ENCODE measurements around the gene ADCY2.

The ADCY2 gene

GRCh38 chr5:7827610-7828009 is 431.7 kb downstream of the ADCY2 start:
- no peak for DNase-seq (ENCODE audit: low read depth in 2 of 2)

- no peak for DNase-seq (ENCODE audit: low read depth in 2 of 2)
These were observed 432.3 kb downstream of the ADCY2 start for GRCh38 chr5:7828269-7828668.

GRCh38 chr5:7834982-7835381 is 439.0 kb downstream of the ADCY2 start:
- DNase-seq (ENCODE audit: low read depth in 2 of 2), result no peak

- no peak for DNase-seq (ENCODE audit: low read depth in 2 of 2)
These were observed 441.5 kb downstream of the ADCY2 start for GRCh38 chr5:7837403-7837802.

- no peak for DNase-seq (ENCODE audit: low read depth in 2 of 2)
These were observed 446.6 kb downstream of the ADCY2 start for GRCh38 chr5:7842531-7842930.

- DNase-seq (ENCODE audit: low read depth in 2 of 2), result no peak
These were observed 449.0 kb downstream of the ADCY2 start for GRCh38 chr5:7844901-7845300.

- DNase-seq (ENCODE audit: low read depth in 2 of 2), result no peak
These were observed 449.6 kb downstream of the ADCY2 start for GRCh38 chr5:7845557-7845956.

GRCh38 chr5:7846327-7846726 is 450.4 kb downstream of the ADCY2 start:
- DNase-seq (ENCODE audit: low read depth in 2 of 2), result no peak

- DNase-seq (ENCODE audit: low read depth in 2 of 2), result no peak
These were observed 452.4 kb downstream of the ADCY2 start for GRCh38 chr5:7848296-7848695.

GRCh38 chr5:7849681-7850394 is 453.9 kb downstream of the ADCY2 start:
- no peak for DNase-seq (ENCODE audit: low read depth in 2 of 2)

GRCh38 chr5:7850395-7851239 is 454.7 kb downstream of the ADCY2 start, which contains the start of gene CFAP90:
TSS of gene CFAP90 (minus strand) at chr5:7851133. CDS start at chr5:7851021, 112 bp downstream.
- no peak for DNase-seq (ENCODE audit: low read depth in 2 of 2)

- no peak for DNase-seq (ENCODE audit: low read depth in 2 of 2)
These were observed 455.3 kb downstream of the ADCY2 start for GRCh38 chr5:7851240-7851592.

- DNase-seq (ENCODE audit: low read depth in 2 of 2), result no peak
These were observed 455.8 kb downstream of the ADCY2 start for GRCh38 chr5:7851617-7852289.

GRCh38 chr5:7852542-7852941 is 456.6 kb downstream of the ADCY2 start:
- no peak for DNase-seq (ENCODE audit: low read depth in 2 of 2)

GRCh38 chr5:7852988-7853387 is 457.1 kb downstream of the ADCY2 start:
- DNase-seq (ENCODE audit: low read depth in 2 of 2), result no peak

GRCh38 chr5:7855611-7856010 is 459.7 kb downstream of the ADCY2 start:
- DNase-seq (ENCODE audit: low read depth in 2 of 2), result no peak

- DNase-seq (ENCODE audit: low read depth in 2 of 2), result no peak
These were observed 460.9 kb downstream of the ADCY2 start for GRCh38 chr5:7856855-7857254.

- DNase-seq (ENCODE audit: low read depth in 2 of 2), result no peak
These were observed 461.4 kb downstream of the ADCY2 start for GRCh38 chr5:7857361-7857760.

- no peak for DNase-seq (ENCODE audit: low read depth in 2 of 2)
These were observed 462.1 kb downstream of the ADCY2 start for GRCh38 chr5:7857926-7858632.

- DNase-seq (ENCODE audit: low read depth in 2 of 2), result no peak
These were observed 470.3 kb downstream of the ADCY2 start for GRCh38 chr5:7866196-7866595.

GRCh38 chr5:7867260-7867659 is 471.3 kb downstream of the ADCY2 start:
- no peak for DNase-seq (ENCODE audit: low read depth in 2 of 2)

GRCh38 chr5:7868427-7868772 is 472.5 kb downstream of the ADCY2 start:
- no peak for DNase-seq (ENCODE audit: low read depth in 2 of 2)
